ENCODE measurements around the gene C6orf58.

- no peak for TF ChIP-seq JUN (CRISPR knock-in tag; IDR thresholded peaks at IDR 0.05)
- no peak for TF ChIP-seq CTCF (IDR thresholded peaks at IDR 0.05)
- no peak for TF ChIP-seq ZMAT4 (CRISPR knock-in tag; IDR thresholded peaks at IDR 0.05)
- TF ChIP-seq CBFB (CRISPR knock-in tag; IDR thresholded peaks at IDR 0.05; ENCODE audit: low read depth) = no peak
- no peak for TF ChIP-seq USF2 (CRISPR knock-in tag; IDR thresholded peaks at IDR 0.05)
Observed at GRCh38 chr6:127547904-127548649, 28.9 kb upstream of the C6orf58 start.
